Stimulated activated CD4-positive, alpha-beta T cell treated with anti-CD3 and anti-CD28 coated beads, Interleukin-15, amount 100 ng/mL, for 48 hours (primary cell): ENCODE results near the gene DHX15.

Experiments used
- DNase-seq, 2 donors: peaks; one replicate each; pipeline ENCODE4 v3.0.0-alpha.2; 2020; ENCODE audit warnings: low read depth in 2 of 2

The DHX15 gene

GRCh38 chr4:24482871-24483270, 101.5 kb downstream of the DHX15 start:
- no peak for DNase-seq

GRCh38 chr4:24477919-24478318, 106.4 kb downstream of the DHX15 start:
- no peak for DNase-seq
